Amniotic stem cell (primary cell): ENCODE data around the gene ZNF281.
"Not testable (repeated sequence)": the region's sequence is repeated elsewhere in the genome, so short reads cannot be mapped to it uniquely, and the experiment has no call there.

Experiments used
- DNase-seq: peaks from one replicate; lab custom pipeline; 2025; lab: John Stamatoyannopoulos, UW

Gene ZNF281, protein sequence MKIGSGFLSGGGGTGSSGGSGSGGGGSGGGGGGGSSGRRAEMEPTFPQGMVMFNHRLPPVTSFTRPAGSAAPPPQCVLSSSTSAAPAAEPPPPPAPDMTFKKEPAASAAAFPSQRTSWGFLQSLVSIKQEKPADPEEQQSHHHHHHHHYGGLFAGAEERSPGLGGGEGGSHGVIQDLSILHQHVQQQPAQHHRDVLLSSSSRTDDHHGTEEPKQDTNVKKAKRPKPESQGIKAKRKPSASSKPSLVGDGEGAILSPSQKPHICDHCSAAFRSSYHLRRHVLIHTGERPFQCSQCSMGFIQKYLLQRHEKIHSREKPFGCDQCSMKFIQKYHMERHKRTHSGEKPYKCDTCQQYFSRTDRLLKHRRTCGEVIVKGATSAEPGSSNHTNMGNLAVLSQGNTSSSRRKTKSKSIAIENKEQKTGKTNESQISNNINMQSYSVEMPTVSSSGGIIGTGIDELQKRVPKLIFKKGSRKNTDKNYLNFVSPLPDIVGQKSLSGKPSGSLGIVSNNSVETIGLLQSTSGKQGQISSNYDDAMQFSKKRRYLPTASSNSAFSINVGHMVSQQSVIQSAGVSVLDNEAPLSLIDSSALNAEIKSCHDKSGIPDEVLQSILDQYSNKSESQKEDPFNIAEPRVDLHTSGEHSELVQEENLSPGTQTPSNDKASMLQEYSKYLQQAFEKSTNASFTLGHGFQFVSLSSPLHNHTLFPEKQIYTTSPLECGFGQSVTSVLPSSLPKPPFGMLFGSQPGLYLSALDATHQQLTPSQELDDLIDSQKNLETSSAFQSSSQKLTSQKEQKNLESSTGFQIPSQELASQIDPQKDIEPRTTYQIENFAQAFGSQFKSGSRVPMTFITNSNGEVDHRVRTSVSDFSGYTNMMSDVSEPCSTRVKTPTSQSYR

DNA sequence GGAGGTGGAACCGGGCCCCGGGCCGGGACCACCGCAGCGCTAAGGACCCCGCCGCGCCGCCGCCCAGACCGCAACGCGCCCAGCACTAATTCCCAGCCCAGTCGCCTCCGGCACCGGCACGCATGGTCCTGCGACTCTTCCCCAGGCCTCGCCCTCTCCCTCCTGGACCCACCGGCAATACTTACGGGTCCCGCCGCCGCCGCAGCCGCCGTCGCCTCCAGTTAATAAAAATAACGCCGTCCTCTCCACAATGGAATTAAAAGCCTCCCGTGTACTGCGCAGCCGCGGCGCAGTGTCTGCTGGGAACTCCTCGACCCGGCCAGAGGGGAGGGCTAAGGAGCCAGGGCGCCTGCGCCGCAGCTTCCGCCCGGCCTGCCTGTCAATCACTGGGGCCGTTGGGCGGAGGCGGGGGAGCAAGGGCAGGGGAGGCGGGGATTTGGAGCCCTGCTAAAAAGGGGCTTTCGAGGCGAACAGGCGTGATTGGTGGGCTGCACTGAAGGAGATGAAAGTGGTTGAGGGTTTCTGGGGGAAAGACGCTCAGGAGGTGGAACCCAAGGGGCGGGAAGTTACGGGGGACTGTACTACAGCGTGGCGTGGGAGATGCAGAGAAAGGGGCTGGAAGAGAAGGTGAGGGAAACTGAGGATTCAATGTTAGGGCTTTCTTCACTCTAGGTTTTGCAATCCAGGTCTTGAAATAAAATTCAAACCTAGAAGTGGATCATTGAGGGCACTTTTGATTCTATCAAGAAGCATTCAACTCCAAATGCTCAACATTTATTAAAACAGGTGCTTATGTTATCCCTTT, at the start of gene ZNF281:
Gene ZNF281 (minus strand): TSS at position 276 of the 805 bp plus-strand sequence. CDS start 331 bp downstream, outside the sequence.
- peak; percentile 92 for DNase-seq

DNA sequence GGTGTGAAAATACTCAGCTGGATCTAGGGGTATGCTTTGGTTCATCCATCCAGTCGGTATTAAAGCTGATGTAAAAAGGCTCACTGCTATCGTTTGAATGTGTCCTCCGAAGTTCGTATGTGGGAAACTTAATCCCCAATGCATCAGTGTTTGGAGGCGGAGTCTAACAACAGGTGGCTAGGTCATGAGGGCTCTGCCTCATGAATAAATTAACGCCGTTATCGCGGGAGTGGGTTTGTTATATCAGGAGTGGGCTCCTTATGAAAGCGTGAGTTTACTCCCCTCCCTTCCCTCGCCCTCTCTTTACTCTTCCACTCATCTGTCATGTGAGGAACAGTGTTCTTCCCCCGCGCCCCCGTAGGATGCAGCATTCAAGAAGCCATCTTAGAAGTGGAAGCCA, 48.9 kb upstream of the ZNF281 start:
- no peak for DNase-seq

DNA sequence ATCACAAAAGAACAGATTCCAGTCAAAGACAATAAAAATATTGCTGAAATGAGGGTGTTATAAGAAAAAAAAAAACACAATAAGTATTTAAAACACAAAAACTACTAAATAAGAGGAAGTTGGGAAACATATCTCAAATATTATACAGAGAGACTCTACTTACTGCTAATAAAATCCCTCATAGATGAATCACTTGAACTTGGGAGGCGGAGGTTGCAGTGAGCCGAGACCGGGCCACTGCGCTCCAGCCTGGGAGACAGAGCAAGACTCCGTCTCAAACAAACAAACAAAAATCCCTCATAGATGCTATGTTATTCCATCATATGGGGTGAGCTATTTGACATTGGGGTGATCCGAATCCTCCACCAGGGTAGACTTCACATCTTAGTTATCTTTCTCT, 48.0 kb upstream of the ZNF281 start:
- DNase-seq: no peak

DNA sequence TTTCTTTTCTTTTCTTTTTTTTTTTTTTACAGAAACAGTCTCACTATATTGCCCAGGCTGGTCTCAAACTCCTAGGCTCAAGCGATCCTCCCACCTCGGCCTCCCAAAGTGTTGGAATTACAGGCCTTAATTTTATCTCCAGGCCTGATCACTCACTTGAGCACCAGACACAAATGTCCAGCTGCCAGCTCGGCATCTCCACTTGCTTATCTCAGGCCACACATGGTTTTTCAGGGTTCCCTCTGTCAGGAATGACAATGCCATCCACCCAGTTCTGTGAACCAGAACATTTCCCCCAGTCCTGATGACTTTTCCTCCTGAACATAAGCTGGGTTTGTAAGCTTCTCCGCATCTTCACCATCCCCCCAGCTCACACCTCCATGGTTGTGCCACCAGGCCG, 44.6 kb upstream of the ZNF281 start:
- DNase-seq: no peak

DNA sequence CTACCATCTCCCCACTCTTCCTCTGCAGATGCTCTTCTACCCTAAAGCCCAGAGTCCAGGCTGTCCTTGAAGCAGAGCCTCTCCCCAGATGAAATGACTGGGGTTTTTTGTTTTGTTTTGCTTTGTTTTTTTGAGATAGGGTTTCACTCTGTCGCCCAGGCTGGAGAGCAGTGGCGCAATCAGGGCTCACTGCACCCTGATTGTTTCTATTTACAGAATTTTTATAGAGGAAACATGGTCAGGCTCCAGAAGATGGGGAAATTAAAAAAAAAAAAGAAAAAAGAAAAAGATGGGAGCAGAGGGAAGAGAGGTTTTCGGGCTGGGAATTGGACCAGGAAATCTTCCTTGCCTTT, 43.7 kb upstream of the ZNF281 start:
- DNase-seq: no peak

DNA sequence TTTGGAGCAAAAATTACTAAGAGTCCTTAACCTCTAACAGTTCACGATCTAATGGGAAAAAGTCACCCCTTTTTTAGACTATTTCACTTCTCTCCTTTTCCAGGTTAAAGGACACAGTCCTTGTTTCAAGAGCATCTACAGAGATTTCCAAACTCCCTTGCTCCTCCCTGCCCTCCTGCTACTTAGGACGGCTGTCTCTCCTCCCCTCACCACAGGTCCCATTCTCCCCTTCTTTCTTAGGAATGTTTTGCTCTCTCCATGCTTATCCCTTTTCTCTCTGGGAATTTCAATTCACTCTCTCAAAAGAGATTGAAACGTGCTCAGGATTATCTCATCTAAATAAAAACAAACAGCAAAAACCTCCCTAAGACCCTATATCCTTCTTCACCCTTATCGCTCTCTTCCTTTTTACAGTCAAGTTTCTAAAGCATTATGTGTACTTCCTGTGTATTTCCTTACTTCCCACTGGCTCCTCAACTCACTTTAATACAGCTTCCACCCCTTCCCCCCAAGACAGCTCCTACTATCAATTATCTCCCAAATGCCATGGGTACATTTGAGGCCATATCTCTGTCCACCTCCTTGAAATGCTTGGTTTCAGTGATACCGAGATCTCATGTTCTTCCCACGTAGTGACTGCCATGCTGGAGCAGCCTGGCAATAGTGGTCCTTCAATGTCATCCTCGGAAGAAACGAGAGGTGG, 43.2 kb upstream of the ZNF281 start:
- no peak for DNase-seq

DNA sequence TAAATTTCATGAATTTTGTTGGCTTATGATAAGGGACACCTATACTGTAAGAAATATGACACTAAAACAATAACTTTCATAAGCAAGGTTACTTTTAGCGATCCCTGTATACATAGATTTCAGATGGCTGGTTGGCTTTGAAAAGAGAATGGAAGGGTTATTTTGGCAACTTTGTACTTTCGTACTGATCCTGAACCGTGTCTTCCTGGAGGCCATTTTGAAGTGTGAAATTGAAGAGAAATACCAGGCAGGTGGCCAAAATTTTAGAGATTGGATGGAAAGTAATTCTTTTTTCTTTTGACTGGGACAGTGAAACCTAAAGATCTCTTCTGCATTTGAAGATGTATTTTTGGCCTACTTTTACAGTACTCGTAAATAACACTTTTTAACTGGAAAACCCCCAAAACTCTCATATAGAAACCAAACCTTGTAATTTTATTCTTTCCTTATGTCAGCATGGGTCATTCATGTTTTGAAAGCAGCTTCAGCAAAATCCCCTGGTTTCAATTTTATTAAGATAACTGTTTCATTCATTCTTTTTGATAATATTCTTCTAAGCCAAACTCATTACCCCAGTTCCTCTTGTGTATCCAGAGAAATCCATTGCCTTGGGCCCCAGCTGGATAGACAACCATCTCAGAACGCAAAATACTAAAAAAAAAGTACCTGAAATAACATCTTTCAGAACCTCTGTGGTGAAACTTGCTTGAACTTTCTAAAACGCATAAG, 38.4 kb upstream of the ZNF281 start:
- no peak for DNase-seq

DNA sequence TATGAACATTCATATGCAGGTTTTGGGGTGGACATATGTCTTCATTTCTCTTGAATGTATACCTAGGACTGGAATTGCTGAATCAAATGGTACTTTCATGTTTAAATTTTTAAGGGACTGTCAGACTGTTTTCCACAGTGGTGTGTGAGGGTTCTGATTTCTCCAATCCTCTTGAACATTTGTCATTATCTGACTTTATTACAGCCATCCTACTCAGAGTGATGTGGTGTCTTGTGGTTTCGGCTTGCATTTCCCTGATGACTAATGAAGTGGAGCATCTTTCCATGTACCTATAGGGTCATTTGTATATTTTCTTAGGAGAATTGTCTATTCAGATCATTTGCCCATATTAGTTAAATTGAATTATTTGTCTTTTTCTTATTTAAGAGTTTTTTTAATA, 35.4 kb upstream of the ZNF281 start:
- DNase-seq: no peak

DNA sequence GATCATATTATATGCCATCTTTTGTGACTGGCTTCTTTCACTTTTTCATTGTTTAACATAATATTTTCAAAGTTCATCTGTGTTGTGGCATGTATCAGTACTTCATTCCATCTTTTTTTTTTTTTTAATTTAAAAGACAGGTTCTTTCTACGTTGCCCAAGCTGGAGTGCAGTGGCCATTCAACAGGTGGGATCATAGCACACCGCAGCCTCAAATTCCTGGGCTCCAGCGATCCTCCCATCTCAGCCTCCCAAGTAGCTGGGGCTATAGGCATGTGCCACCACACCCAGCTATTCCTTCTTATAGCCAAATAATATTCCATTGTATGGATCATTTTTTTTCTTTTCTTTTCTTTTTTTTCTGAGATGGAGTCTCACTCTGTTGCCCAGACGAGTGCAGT, 34.6 kb upstream of the ZNF281 start:
- no peak for DNase-seq

DNA sequence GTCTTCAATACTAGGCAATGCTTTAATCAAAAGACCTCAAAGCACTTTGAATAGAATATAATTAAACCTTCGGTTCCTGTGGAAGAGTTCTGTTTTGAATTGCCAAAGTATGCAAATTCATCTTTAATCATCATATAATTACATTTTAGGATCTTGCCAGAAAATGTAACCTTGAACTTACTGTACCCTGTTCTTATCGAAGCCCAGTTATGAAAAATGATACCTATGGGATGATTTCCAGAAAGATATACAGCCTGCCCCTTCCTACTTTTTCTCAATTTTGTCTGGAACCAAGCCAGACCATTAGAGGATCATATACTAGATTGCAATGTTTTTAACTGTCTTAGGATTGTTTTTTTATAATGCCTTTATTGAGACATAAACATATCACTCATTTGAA, 34.0 kb upstream of the ZNF281 start:
- DNase-seq: no peak

DNA sequence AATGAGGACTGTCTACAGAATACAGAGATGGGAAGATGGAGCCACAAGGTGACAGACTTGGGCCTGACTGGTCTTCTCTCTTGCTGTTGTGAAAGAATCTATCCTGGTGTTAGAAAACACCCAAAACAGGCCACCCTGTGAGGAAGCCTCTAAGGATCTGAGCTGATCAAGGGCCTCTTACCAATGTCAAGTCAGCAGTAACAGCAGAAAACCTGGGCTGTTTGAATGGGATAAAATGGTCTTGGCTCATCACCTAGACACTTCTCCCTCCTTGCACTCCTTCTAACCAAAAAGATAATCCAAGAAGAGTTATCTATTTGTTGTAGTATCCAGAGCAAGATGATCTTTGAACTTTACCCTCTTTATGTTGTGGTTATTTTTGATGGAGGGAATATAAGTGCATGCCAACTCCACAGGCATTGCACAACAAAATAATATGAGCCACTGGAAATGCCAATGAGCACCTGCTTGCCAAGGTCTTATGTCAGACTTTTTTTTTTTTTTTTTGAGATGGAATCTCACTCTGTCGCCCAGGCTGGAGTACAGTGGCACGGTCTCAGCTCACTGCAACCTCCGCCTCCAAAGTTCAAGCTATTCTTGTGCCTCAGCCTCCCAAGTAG, 32.8 kb upstream of the ZNF281 start:
- no peak for DNase-seq

DNA sequence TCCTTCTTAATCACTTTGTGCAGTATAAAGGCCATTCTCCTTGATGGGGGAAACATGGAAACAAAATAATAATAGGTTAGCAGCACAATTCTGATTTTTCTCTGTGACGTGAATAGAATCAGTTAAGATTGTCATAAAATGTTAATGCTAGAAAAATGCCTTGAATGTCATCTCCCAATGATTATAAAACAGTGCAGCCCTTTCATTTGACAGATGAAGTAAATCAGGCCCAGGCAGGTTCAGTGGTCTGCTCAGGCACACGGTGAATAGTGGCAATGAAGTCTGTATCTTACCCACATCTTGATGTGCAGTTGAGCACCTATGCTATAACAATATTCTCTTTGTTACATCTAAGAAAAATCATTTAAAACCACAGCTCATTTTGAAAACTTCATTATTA, 32.2 kb upstream of the ZNF281 start:
- DNase-seq: no peak

DNA sequence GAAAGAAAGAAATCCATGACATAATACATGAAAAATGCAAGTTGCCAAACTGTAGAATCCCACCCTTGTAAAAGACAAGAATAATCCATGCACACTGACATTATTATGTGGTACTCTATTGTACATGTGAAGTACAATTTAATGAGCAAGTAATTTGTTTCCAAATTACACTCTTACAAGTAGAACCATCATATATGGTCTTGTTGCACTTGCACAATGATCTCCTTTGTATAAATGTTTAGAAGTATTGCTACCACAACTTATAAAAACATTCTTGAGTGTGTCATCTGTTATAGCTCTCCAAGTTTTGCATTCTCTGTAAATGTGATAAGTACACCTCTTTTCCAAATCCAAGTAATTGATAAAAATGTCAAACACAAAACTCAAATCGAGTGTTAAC, 29.1 kb upstream of the ZNF281 start:
- no peak for DNase-seq

DNA sequence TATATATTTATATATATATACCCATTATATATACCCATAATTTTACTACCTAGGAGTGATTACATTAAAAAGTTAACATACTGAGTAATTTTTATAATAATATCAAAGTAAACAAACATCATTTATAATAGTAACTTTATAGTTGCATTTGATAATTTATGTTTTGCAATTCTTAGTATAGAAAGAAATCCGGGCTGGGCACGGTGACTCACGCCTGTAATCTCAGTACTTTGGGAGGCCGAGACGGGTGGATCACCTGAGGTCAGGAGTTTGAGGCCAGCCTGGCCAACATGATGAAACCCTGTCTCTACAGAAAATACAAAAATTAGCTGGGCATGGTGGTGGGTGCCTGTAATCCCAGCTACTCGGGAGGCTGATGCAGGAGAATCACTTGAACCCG, 28.6 kb upstream of the ZNF281 start:
- DNase-seq: not testable (repeated sequence)

DNA sequence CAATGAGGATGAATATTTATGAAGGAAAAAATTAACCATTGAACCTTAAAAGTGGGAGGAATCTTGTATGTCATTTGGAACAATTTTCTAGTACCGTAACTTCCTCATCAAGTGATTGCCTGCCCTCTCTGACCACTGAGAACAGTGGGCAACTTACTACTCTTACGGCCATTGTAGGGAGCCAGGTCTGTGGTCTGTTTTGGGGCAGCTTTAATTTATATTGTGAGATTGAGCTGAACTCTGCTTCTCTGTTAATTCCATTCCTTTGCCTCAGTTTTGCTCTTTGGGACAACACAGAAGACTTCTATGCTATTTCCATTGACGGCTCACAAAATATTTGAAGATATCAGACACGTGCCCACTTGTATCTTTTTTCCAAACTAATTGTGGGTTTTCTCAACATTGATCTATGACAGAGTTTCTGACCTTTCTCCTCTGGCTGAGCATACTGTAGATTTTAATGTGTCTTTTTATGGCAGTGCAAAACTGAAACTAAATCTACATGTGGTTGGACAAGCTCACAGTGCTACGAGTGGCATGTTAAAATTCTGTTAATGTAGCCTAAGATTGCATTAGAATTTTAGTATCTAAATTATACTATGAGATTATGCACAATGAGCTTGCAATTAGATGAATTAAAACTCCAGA, 27.8 kb upstream of the ZNF281 start:
- DNase-seq: no peak

DNA sequence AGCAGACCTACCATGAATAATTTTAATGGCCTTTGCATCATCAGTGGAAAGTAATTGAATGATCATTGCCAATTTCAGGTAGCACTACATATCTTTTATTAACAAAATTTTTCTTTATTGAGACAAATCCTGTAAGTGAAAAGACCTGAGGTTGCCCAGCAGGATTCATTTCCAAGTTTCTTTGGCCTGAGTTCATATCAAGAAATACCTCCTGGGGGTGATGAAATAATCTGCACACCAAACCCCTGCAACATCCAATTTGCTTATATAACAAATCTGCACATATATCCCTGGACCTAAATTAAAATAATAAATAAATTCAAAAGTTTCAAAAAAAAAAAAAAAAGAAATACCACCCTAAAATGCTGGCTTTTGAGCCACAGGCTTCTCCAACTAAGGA, 27.3 kb upstream of the ZNF281 start:
- DNase-seq: no peak

DNA sequence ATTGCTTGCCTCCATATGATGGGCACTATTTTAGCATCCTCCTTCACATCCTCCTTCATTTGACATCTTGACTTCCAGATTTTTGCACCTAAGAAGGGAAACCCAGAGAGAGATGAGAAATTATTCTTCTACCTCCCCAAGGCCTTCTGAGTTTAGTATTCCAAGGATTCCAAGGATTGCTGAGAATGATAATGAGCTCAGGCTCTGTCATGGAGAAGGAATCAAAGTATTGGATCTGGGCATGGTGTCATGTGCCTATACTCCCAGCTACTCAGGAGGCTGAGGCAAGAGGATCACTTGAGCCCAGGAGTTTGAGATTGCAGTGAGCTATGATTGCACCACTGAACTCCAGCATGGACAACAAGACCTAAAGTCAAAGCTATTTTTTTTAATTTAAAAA, 26.6 kb upstream of the ZNF281 start:
- DNase-seq: no peak

DNA sequence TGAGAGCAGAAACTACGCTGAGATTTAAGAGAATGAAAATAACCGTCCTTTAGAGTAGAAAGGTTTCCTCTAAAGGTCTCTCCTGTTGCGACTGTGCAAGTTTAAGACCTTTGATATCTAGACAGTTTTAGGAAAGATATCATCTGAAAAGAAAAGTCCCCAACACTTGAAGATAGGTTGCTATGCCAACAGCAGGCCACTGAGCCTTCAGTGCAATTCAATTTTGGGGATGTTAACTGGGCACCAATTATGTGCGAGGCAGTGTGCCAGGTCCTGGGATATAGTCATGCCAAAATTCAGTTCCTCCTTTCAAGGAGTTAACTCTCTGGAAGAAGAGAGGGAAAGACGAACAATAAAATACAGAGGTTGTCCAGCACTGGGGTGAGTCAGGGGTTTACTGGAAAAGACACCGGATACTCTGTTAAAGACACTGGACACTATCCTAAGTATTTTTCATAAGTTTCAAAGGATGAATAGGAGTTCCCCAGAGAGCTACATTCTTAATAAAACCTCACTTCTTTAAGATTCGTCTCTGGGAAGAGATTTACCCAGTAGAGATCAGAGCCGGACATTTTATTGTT, 25.5 kb upstream of the ZNF281 start:
- no peak for DNase-seq

DNA sequence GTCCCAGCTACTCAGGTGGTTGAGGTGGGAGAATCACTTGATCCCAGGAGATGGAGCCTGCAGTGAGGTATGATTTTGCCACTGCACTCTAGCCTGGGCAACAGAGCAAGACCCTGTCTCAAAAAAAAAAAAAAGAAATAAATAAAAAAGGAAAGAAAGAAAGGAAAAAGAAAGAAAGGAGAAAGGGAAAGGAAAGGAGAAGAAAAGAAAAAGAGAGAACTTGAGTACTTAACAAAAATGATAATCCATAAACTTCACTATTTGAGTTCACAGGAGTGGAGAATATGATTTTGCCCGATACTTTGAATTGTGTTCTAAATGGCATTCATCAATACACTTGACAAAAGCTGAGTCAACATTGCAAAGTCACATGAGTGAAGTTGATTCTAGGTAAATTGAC, 23.8 kb upstream of the ZNF281 start:
- DNase-seq: no peak

DNA sequence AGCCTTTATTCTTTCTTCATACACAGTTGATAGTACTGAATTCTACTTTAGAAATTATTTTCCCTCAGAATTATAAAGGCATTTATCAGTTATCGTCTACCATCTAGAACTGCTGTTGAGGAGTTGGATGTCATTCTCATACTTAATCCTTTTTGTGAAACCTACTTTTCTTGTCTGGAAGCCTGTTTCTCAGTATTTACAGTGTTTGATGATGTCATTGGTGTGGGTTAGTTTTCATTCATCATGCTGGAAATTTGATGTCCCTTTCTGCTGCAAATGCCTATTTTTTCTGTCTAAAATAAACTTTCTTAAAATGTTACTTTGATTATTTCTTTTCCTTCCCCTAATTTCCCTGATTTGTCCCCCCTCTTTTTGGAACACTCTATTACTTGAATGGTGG, 22.8 kb upstream of the ZNF281 start:
- DNase-seq: no peak
